Activated CD8-positive, alpha-beta T cell treated with anti-CD3 and anti-CD28 coated beads, Interleukin-2, amount 10 ng/mL, durations not matched to agents 7 days and 5 days (primary cell): ENCODE data around the gene CTNND2. TPM values are rescaled to one million over a fixed set of nuclear protein-coding genes. Genes with fewer than 3 reads are reported as not detected.

Experiments used
- ATAC-seq: fragments of 150-1000 bp; cut with Tn5 transposase; one replicate; pipeline ENCODE4 v1.10.0; 2021; ENCODE audit warnings: moderate library complexity
- CTCF ChIA-PET: fragments of 350-600 bp; sonication (Branson Sonifier 250); formaldehyde crosslinking; loops from one replicate; lab custom pipeline; 2021; ENCODE audit warnings: antibody characterized with exemption; lab: Charles Lee
- POLR2A ChIA-PET: fragments of 350-600 bp; sonication (Branson Sonifier 250); formaldehyde crosslinking; loops from one replicate; lab custom pipeline; 2021; ENCODE audit warnings: antibody characterized with exemption; lab: Charles Lee
- DNase-seq: peaks from one replicate; pipeline ENCODE4 v3.0.0-alpha.2; 2020
- H3K27ac Mint-ChIP-seq: one replicate; pipeline ENCODE4 v1.8.0; 2021; ENCODE audit warnings: mild to moderate bottlenecking, mixed read lengths
- H3K27me3 Mint-ChIP-seq: one replicate; pipeline ENCODE4 v1.8.0; 2021; ENCODE audit warnings: low read depth, mixed read lengths
- H3K36me3 Mint-ChIP-seq: one replicate; pipeline ENCODE4 v1.8.0; 2021; ENCODE audit warnings: low read depth, mixed read lengths
- H3K4me1 Mint-ChIP-seq: one replicate; pipeline ENCODE4 v1.8.0; 2021; ENCODE audit warnings: low read depth, mixed read lengths
- H3K4me3 Mint-ChIP-seq: one replicate; pipeline ENCODE4 v1.8.0; 2021; ENCODE audit warnings: mild to moderate bottlenecking, mixed read lengths
- H3K9me3 Mint-ChIP-seq: one replicate; pipeline ENCODE4 v1.8.0; 2022; ENCODE audit warnings: mixed read lengths; ENCODE audit not compliant: insufficient read depth
- total RNA-seq, 2 experiments: library from RNA; stranded (reverse); gene quantifications; one replicate each; pipeline ENCODE4 v1.2.3, GENCODE V29; 2021

Gene CTNND2
- total RNA-seq, 2 experiments from 2014 or later, result not detected

- ChIA-PET CTCF (no interaction called here), POLR2A (no interaction called here)
- ATAC-seq, result no peak
- Mint-ChIP-seq H3K4me1 (no peaks in the 10 kb centered on the region), H3K36me3 (no peaks in the 10 kb centered on the region), H3K4me3 (no peak overlapping the region), H3K9me3 (no peaks in the 10 kb centered on the region), H3K27me3 (no peaks in the 10 kb centered on the region), H3K27ac (no peak overlapping the region)
- DNase-seq, result no peak
Measured at GRCh38 chr5:11602298-11602697, 301.9 kb downstream of the CTNND2 start.

GRCh38 chr5:11599499-11599898 is 304.7 kb downstream of the CTNND2 start:
- POLR2A ChIA-PET, result no interaction called here
- Mint-ChIP-seq H3K4me3 (no peak overlapping the region), H3K9me3 (no peaks in the 10 kb centered on the region), H3K36me3 (no peaks in the 10 kb centered on the region), H3K27ac (no peak overlapping the region), H3K4me1 (no peaks in the 10 kb centered on the region), H3K27me3 (no peaks in the 10 kb centered on the region)
- ATAC-seq (no peak), DNase-seq (no peak)
- CTCF ChIA-PET, result no interaction called here

DNA sequence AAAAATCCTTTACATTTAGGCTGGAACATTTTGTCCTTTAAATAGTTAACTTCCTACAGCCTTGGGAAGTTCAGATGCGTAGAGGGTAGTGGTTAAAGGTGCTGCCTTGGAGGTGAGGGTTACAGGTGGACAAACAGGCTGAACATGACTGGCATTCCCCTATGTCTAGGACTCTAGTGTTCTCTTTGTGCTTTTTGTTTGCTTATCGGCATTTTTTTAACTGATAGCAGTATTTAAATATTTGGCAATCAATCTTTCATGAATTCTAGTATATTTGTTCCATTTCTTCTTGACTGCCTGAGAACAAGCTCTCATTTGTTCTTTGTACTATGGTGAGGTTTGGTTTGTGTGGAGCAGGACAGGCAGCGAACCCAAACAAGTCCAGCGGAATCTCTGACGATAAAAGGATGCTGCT is 307.6 kb downstream of the CTNND2 start:
- ATAC-seq (no peak), DNase-seq (no peak)
- ChIA-PET POLR2A (no interaction called here), CTCF (no interaction called here)
- no peak overlapping the region for H3K27ac Mint-ChIP-seq
- H3K4me3 Mint-ChIP-seq, result no peak overlapping the region
- no peaks in the 10 kb centered on the region for H3K36me3 Mint-ChIP-seq
- no peaks in the 10 kb centered on the region for H3K27me3 Mint-ChIP-seq
- no peaks in the 10 kb centered on the region for H3K4me1 Mint-ChIP-seq
- H3K9me3 Mint-ChIP-seq, result peaks cover 2% of the 10 kb centered on the region

- DNase-seq (no peak), ATAC-seq (no peak)
- POLR2A ChIA-PET, result no interaction called here
- CTCF ChIA-PET, result no interaction called here
- Mint-ChIP-seq H3K27me3 (no peaks in the 10 kb centered on the region), H3K4me3 (no peak overlapping the region), H3K4me1 (no peaks in the 10 kb centered on the region), H3K27ac (no peak overlapping the region), H3K36me3 (no peaks in the 10 kb centered on the region), H3K9me3 (peaks cover 6% of the 10 kb centered on the region)
Measured at GRCh38 chr5:11596185-11596584, 308.1 kb downstream of the CTNND2 start.

DNA sequence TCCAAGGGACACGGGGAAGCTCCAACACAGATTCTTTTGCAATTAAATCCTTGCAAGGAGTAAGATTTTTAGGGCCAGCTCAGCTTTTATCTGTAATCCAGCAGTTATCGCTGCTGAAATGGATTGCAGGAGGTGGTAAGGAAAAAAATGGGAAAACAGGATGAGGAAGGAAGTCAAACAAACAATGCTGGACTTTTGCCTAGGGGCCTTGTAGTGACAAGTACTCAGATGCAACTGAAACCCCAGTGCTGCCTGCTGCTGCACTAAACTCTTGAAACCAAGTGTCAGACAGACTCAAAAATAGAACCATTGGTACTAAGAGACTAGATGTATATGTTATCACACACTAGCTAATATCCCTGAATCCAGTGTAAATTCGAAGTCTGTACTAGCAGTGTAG is 309.2 kb downstream of the CTNND2 start:
- DNase-seq (no peak), ATAC-seq (no peak)
- no peak overlapping the region for H3K4me3 Mint-ChIP-seq
- ChIA-PET CTCF (no interaction called here), POLR2A (no interaction called here)
- H3K4me1 Mint-ChIP-seq, result no peaks in the 10 kb centered on the region
- no peaks in the 10 kb centered on the region for H3K36me3 Mint-ChIP-seq
- no peaks in the 10 kb centered on the region for H3K27me3 Mint-ChIP-seq
- H3K27ac Mint-ChIP-seq, result no peak overlapping the region
- H3K9me3 Mint-ChIP-seq, result peaks cover 9% of the 10 kb centered on the region

GRCh38 chr5:11594021-11594420 is 310.2 kb downstream of the CTNND2 start:
- Mint-ChIP-seq H3K27me3 (no peaks in the 10 kb centered on the region), H3K27ac (no peak overlapping the region), H3K4me3 (no peak overlapping the region), H3K4me1 (no peaks in the 10 kb centered on the region), H3K9me3 (peaks cover 9% of the 10 kb centered on the region), H3K36me3 (no peaks in the 10 kb centered on the region)
- ChIA-PET POLR2A (no interaction called here), CTCF (no interaction called here)
- DNase-seq (no peak), ATAC-seq (no peak)

DNA sequence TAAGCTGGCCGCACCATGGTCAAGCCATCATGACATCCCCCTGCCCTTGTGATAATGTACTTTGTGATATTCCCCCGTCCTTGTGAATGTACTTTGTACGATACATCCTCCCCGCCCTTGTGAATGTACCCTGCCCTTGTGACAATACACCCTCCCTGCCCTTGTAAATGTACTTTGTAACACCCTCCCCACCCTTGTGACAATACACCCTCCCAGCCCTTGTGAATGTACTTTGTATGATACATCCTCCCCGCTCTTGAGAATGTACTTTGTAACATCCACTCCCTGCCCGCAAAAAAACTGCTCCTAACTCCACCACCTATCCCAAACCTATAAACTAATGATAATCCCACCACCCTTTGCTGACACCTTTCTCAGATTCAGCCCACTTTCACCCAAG is 313.8 kb downstream of the CTNND2 start:
- no peak for DNase-seq
- H3K4me3 Mint-ChIP-seq, result no peak overlapping the region
- POLR2A ChIA-PET, result no interaction called here
- no peaks in the 10 kb centered on the region for H3K4me1 Mint-ChIP-seq
- no peak for ATAC-seq
- peaks cover 9% of the 10 kb centered on the region for H3K9me3 Mint-ChIP-seq
- H3K36me3 Mint-ChIP-seq, result no peaks in the 10 kb centered on the region
- H3K27me3 Mint-ChIP-seq, result no peaks in the 10 kb centered on the region
- CTCF ChIA-PET, result no interaction called here
- no peak overlapping the region for H3K27ac Mint-ChIP-seq

GRCh38 chr5:11588803-11589202 is 315.4 kb downstream of the CTNND2 start:
- CTCF ChIA-PET, result no interaction called here
- Mint-ChIP-seq H3K9me3 (peaks cover 9% of the 10 kb centered on the region), H3K27me3 (no peaks in the 10 kb centered on the region), H3K27ac (no peak overlapping the region), H3K4me1 (no peaks in the 10 kb centered on the region), H3K4me3 (no peak overlapping the region), H3K36me3 (no peaks in the 10 kb centered on the region)
- POLR2A ChIA-PET, result no interaction called here
- no peak for DNase-seq
- no peak for ATAC-seq

GRCh38 chr5:11584017-11584416 is 320.2 kb downstream of the CTNND2 start:
- H3K27ac Mint-ChIP-seq, result no peak overlapping the region
- ChIA-PET POLR2A (interaction anchor here (0.6 kb wide), 1 partner anchor 335 kb away, joined by 4 read pairs; no protein-coding TSS in a partner anchor), CTCF (no interaction called here)
- ATAC-seq, result no peak
- no peak overlapping the region for H3K4me3 Mint-ChIP-seq
- no peaks in the 10 kb centered on the region for H3K36me3 Mint-ChIP-seq
- no peaks in the 10 kb centered on the region for H3K9me3 Mint-ChIP-seq
- no peaks in the 10 kb centered on the region for H3K27me3 Mint-ChIP-seq
- no peaks in the 10 kb centered on the region for H3K4me1 Mint-ChIP-seq
- DNase-seq, result no peak

- CTCF ChIA-PET, result no interaction called here
- Mint-ChIP-seq H3K27ac (no peak overlapping the region), H3K4me3 (no peak overlapping the region), H3K4me1 (no peaks in the 10 kb centered on the region), H3K27me3 (no peaks in the 10 kb centered on the region), H3K9me3 (no peaks in the 10 kb centered on the region), H3K36me3 (no peaks in the 10 kb centered on the region)
- ATAC-seq (no peak), DNase-seq (no peak)
- POLR2A ChIA-PET, result no interaction called here
Measured at GRCh38 chr5:11579351-11579750, 324.9 kb downstream of the CTNND2 start.

DNA sequence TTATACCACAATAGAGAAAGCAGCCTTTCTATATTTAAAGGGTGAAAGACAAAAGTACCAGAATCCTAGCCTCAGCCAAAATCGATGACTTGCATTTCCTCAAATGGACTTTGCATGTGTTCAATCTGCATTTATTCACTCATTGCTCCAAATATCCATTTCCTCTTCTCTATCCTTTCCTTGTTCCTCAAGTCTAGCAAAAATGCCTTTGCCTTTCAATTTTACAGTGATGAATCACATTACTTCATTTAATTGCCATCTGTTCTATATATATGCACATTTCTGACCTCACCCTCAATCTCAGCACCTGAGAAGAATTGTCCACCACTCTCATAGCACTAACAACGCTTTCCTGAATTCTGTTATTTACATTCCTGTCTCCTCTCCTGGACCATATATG is 329.5 kb downstream of the CTNND2 start:
- ATAC-seq (no peak), DNase-seq (no peak)
- H3K4me3 Mint-ChIP-seq, result no peak overlapping the region
- H3K27ac Mint-ChIP-seq, result no peak overlapping the region
- H3K27me3 Mint-ChIP-seq, result no peaks in the 10 kb centered on the region
- ChIA-PET POLR2A (no interaction called here), CTCF (no interaction called here)
- H3K4me1 Mint-ChIP-seq, result no peaks in the 10 kb centered on the region
- no peaks in the 10 kb centered on the region for H3K36me3 Mint-ChIP-seq
- no peaks in the 10 kb centered on the region for H3K9me3 Mint-ChIP-seq

GRCh38 chr5:11573140-11573992 is 330.9 kb downstream of the CTNND2 start:
- Mint-ChIP-seq H3K27me3 (no peaks in the 10 kb centered on the region), H3K27ac (no peak overlapping the region), H3K9me3 (no peaks in the 10 kb centered on the region), H3K36me3 (no peaks in the 10 kb centered on the region), H3K4me3 (no peak overlapping the region), H3K4me1 (no peaks in the 10 kb centered on the region)
- ChIA-PET POLR2A (no interaction called here), CTCF (interaction anchor here (0.5 kb wide), 1 partner anchor 65 kb away, joined by 3 read pairs; no protein-coding TSS in a partner anchor)
- ATAC-seq, result no peak
- no peak for DNase-seq
